Thymus (tissue), 2 donors: ENCODE measurements around the gene KCNMB1. TPM values are rescaled to one million over a fixed set of nuclear protein-coding genes. Genes with fewer than 3 reads are reported as not detected.

Experiments used
- polyA plus RNA-seq: library from polyadenylated mRNA; stranded (reverse); fragments of 200-250 nt; gene quantifications from one replicate; pipeline ENCODE4 v1.2.3, GENCODE V29; 2013
- total RNA-seq: library from RNA; stranded (reverse); fragments of 120-200 nt; gene quantifications from one replicate; pipeline ENCODE4 v1.2.4, GENCODE V29; 2013
- donor health status: healthy.

The KCNMB1 gene
- total and polyA plus RNA-seq, 2 donors = 0.57 to 2.9 TPM

Other genes starting within 250 kb of the KCNMB1 start
- not detected for gene C5orf58, start 156.4 kb downstream of the KCNMB1 start, total RNA-seq
- 0.48 TPM for gene C5orf58, start 156.4 kb downstream of the KCNMB1 start, polyA plus RNA-seq
- gene LCP2, start 91.6 kb downstream of the KCNMB1 start, total RNA-seq = 73.7 TPM
- gene LCP2, start 91.6 kb downstream of the KCNMB1 start, polyA plus RNA-seq = 131 TPM
- gene KCNIP1, start 114.7 kb upstream of the KCNMB1 start, total RNA-seq = 0.09 TPM
- 0.23 TPM for gene KCNIP1, start 114.7 kb upstream of the KCNMB1 start, polyA plus RNA-seq